ENCODE results near the gene FGD6.
"Not testable (repeated sequence)": the region's sequence is repeated elsewhere in the genome, so short reads cannot be mapped to it uniquely, and the experiment has no call there.

The FGD6 gene

DNA sequence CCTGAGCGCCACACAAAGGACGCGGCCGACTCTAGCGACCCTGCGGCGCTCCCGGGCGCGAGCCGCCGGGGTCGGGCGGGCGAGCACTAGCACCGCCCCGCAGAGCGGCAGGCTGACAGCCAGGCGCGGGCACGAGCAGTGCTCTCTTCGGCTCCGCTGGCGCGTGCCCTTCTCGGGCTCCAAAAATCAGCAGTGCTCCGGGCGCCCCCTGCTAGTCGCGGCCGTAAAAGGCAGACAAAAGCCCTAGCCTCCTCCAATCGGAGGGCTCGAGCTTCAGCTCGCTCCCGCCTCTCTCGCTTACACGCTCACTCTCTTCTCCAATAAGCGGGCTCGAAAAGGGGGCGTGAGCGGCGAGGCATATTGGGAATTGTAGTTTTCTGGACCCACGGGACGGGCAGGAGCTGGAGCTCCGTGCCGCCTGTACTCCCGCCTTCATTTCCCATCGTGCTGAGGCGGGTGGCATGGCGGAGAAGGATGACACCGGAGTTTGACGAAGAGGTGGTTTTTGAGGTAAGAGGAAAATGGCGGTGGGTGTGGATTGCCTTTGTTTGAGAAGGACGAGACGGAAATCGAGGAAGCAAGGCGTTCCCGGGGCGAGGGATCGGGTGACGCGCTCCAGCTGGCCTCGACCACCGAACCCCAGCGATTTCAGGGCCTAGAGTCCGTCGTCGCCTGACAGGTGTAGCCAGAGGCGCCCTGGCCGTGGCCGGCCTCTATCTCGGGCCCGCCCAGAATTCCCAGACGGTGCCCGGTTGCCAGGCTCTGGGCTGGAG, at the start of gene FGD6, which contains the start of gene VEZT:
Gene FGD6 (minus strand): TSS at position 91 of the 773 bp plus-strand sequence. CDS start 227 bp downstream, outside the sequence.
Gene VEZT (plus strand): TSS at position 431 of the 773 bp plus-strand sequence. CDS start 44 bp downstream, at position 475.
- DNase-seq = peak; percentile 99 to 100

DNA sequence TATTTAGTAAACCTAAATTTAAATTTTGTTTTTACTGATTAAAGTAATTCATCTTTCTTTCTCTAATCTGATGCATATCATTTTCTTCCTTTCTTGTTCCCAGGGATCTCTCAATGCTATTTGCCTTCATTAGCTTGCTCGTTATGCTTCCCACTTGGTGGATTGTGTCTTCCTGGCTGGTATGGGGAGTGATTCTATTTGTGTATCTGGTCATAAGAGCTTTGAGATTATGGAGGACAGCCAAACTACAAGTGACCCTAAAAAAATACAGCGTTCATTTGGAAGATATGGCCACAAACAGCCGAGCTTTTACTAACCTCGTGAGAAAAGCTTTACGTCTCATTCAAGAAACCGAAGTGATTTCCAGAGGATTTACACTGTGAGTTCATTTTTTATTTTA, 49.0 kb upstream of the FGD6 start:
- no peak for DNase-seq

DNA sequence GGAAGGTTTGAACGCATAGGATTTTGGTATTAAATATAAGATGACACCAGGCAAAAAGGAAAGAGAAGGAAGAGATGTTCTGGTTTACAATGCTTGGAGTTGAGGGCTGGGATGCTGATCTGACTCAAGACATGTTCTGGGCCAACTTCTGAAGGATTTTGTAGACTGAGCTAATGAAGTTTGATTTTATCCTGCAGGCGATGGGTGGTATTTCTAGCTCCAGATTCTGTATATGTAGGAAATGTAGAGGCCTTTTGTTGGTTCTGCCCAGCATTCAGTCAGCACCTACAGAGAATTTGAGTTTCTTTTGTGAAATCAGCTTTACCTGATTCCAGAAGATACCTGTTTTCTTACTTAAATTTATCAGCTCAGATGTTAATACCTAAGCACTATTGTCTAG, 48.5 kb upstream of the FGD6 start:
- no peak for DNase-seq

GRCh38 chr12:95262808-95263207, 45.5 kb upstream of the FGD6 start:
- DNase-seq = no peak

GRCh38 chr12:95261109-95261508, 43.8 kb upstream of the FGD6 start:
- DNase-seq = no peak

DNA sequence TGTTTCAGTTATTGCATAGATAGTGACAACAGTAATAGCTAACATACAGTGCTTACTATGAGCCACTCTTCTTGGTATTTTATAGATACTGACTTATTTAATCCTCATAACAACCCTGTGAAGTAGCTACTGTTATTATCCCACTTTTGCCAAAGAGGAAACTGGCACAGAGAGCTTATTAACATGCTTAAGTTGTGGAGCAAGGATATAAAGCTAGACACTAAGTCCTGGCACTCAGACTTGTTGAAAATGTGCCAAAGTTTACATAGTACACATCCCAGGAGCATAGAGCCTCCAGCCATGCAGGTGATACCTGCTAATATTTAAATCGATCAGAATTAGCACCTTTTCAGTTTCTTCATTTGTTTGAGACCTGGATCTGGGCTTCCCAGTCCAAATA, 42.1 kb upstream of the FGD6 start:
- DNase-seq = no peak

DNA sequence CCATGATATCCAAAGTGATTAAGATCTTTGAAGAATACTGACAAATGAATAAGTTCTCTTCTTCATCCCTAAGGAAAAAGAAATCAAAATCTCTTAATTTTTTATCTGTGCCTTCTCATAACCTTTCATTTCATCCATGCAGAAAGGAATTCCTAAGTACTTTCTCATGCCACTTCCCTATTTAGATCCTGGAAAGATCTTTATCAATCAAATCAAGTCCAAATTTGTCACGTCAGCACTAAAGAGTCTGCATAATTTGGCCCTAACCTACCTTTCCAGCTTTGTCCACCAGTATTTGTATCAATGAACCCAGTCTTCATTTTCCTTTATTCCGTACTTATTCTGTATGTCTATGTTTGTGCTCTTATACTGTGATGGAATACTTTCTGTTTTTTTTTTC, 41.5 kb upstream of the FGD6 start:
- DNase-seq = no peak

- no peak for DNase-seq
Observed at GRCh38 chr12:95258151-95258550, 40.9 kb upstream of the FGD6 start.

DNA sequence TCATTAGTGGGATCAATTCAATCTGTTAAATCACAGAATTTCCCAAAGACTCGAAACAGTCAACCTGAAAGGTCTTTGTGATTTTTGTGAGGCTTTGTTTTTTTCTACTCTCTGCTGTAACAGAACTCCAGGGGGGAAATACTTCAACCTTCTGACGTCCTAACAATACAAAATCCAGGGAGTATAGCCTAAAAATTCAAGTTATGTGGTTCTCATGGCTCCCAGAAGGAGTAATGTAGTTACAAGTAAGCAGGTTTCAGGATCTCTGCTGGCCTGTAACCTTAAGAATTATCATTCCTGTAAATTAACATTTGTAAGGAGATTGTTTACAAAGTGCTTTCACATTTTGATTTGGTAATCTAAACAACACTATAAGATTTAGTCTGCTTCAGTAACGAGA, 40.3 kb upstream of the FGD6 start:
- no peak for DNase-seq

GRCh38 chr12:95253386-95253785, 36.1 kb upstream of the FGD6 start:
- DNase-seq = no peak

DNA sequence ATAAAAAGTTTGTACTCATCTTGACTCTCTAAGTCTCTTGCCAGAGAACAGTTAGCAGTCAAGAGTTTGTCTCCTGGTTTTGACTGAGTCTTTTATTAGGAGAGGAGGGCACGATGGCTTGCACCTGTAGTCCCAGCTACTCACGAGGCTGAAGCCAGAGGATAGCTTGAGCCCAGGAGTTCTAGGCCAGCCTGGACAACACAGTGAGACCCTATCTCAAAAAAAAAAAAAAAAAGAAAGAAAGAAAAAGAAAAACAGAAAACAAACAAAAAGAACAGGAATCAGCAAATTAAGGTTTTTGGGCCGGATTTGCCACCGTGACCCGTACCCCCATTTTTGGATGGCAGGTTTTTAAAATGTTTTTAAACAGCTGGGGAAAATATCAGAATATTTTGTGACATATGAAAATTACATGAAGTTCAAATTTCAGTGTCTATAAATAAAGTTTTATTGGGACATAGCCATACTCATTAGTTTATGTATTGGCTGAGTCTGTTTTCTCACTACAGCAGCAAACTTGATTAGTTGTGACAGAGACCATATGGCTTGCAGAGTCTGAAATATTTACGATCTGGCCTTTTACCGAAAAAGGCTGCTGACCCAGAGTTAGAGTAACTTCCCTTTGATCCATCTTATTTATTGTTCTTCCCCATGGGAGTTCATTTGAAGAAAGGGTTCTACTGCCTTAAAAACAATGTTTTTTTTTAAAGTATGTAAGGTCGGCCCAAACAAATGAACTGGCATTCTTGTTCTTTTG, 31.5 kb upstream of the FGD6 start:
- no peak for DNase-seq

DNA sequence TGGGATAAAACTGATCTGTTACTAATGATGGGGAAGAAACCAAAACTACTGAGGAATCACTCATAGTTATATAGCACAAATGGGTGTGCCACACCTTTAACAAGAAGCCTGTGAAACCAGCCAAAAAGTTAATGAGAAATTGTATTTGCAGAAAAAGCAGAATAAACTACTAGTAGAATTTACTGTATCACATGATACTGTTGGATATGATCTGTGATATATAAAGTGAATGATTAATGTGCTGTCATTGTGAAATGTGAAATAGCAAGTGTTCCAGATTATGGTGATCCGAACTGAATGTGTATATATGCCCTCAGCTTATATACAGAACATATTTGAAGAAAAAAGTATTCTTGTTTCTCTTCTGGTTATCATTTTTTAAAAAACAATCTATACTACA, 30.8 kb upstream of the FGD6 start:
- no peak for DNase-seq

- no peak for DNase-seq
Observed at GRCh38 chr12:95244350-95244749, 27.1 kb upstream of the FGD6 start.

DNA sequence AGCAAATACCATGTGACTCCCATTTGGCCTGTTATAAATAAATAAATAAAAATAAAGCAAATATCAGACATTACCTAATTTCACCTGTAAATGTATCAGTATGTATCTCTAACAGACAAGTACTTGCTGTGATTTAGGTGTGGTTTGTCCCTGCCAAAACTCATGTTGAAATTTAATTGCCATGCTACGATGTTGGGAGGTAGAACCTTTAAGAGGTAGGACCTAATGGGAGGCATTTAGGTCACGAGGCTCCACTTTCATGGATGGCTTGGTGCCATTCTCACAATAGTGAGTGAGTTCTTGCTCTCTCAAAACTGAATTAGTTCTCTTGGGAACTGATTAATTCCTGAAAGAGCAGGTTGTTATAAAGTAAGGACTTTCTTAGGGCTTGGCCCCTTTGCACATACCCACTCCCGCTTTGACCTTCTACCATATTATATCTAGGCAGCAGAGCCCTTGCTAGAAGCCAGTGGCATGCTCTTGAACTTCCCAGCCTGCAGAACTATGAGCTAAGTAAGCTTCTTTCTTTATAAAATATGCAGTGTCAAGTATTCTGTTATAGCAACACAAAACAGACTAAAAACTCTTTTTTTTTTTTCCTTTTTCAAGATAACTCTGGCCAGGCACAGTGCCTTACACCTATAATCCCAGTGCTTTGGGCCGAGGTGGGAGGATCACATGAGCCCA, 26.4 kb upstream of the FGD6 start:
- DNase-seq = no peak

GRCh38 chr12:95241761-95242506, 24.7 kb upstream of the FGD6 start:
- no peak for DNase-seq

GRCh38 chr12:95241138-95241537, 23.9 kb upstream of the FGD6 start:
- not testable (repeated sequence) for DNase-seq

DNA sequence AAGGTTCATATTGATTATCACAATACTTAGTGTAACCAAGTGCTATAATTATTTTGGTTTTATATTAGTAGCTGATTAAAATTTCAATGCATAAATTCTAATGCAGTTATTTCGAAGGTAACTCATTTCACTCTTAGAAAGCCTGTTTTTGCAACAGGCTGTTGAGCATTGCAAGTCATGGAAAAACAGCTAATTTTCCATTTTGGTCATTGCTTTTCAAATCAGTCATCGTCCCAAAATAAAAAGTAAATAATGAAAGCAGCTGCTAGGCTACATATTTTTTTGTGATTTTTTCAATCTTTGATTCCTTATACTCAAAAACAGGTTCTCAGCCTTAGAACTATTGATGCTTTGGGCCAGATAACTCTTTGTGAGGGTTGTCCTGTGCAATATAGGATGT, 23.3 kb upstream of the FGD6 start:
- no peak for DNase-seq

GRCh38 chr12:95239835-95240234, 22.6 kb upstream of the FGD6 start:
- DNase-seq = not testable (repeated sequence)

DNA sequence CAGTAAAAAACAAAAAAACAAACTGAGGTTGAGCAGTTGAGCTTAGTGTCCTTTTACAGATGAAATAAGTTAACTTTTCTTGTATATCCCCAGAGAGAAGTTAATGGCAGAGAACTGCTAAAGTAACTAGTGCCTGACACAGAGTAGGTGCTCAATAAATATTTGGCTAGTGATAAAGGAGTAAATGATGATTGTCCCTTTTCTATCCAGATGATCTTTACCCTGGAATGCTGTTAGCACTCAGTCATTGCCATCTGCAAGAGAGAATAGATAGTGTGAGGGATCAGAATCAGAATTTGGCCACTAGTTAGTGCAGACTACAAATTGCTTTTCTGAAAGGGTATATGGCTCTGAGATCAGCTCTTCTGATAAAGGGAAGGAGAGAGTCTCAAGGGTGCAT, 21.9 kb upstream of the FGD6 start:
- DNase-seq = no peak

GRCh38 chr12:95238150-95238549, 20.9 kb upstream of the FGD6 start:
- DNase-seq = no peak

DNA sequence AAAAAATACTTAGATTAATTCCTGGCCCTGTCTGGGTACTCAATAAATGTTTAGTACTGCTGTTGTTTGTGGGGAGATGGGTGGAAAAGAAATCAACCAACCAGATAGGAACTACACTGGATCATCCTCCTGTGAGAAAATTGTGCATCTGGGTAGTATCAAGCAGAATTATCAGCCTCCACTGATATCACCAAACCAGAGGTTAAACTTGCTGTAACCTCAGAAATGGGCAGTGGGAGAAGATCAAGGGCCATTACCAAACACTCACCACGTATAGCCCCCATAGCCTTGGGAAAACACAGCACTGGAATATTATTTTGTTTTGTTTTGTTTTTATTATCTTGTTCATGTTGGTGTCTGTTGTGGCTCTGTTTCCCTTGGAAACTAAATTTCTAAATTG, 20.0 kb upstream of the FGD6 start:
- DNase-seq = no peak

DNA sequence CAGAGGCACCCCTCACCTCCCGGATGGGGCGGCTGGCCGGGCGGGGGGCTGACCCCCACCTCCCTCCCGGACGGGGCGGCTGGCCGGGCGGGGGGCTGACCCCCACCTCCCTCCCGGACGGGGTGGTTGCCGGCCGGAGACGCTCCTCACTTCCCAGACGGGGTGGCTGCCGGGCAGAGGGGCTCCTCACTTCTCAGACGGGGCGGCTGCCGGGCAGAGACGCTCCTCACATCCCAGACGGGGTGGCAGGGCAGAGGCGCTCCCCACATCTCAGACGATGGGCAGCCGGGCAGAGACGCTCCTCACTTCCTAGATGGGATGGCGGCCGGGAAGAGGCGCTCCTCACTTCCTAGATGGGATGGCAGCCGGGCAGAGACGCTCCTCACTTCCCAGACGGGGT, 18.4 kb upstream of the FGD6 start:
- DNase-seq = not testable (repeated sequence)

DNA sequence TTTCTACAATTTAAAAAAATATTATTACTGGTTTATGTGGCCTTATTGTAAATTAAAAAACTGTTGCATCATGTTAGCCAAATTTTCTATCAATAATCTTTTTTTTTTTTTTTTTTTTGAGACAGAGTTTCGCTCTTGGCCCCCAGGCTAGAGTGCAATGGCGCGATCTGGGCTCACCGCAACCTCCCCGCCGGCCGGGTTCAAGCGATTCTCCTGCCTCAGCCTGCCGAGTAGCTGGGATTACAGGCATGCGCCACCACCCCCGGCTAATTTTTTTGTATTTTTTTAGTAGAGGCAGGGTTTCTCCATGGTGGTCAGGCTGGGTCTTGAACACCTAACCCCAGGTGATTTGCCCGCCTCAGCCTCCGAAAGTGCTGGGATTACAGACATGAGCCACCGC, 16.9 kb upstream of the FGD6 start:
- not testable (repeated sequence) for DNase-seq
